Measurements from ENCODE around the gene EIF3L.
A peak's percentile ranks its signal among the peaks of the same experiment; 100 is the strongest.

EIF3L gene

DNA sequence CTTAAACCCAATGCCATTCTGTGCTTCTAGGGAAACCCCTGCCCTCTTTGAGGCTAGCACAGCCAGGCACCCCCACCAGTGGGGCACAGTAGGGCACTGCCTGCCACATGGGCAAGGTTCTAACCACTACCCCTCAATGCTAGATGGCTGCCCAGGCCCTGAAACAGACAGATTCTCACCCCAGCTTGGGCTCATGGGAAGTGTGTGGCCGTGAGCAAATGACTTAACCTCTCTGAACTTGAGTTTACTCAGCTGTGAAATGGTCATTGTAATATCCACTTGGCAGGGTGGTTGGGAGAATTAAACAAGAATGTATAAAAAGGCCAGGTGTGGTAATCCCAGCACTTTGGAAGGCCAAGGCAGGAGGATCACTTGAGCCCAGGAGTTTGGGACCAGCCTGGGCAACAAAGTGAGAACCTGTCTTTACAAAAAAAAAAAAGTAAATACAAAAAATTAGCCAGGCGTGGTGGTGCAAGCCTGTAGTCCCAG is 81.8 kb downstream of the EIF3L start:
- Histone ChIP-seq H3K27ac (peak overlapping the region; percentile 84), H3K9ac (peak overlapping the region; percentile 68; the same call in 1 of the 2 replicates), H4K20me1 (peaks cover 70% of the 10 kb centered on the region)

DNA sequence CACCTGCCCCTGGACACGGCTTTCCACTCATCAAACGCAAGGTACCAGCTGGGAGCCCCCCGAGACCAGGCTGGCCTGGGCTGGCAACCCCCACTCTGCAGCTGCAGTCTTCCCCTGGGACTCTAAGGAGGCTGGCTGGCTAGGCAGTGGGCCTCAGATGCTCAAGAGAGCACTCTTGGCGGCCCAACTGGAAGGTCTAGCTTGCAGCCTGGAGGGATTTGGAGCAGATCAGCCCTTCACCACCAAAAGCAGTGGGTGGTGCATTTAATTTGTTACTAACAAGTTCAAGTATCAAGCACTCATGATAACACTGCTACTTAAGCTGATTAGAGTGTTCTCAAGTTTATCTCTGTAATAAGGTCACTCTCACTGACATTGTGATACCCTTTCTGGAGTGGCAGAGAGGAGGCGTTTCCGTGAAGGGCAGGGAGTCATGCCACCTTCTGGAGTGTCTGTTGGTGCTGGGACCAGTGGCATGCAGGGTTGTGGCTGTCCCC is 82.7 kb downstream of the EIF3L start:
- peak overlapping the region; percentile 99 for H3K4me2 ChIP-seq
- TF ChIP-seq Cebpa-rat (IDR thresholded peaks at IDR 0.05): no peak

More for the DNA sequence above, 81.8 kb downstream of the EIF3L start:
- no peak for TF ChIP-seq Cebpa-rat (IDR thresholded peaks at IDR 0.05)
- Histone ChIP-seq H3K4me3 (peak overlapping the region; percentile 47; the same call in 1 of the 2 replicates), H3K4me1 (peaks cover 98% of the 10 kb centered on the region), H3K36me3 (peaks cover 43% of the 10 kb centered on the region), H3K27me3 (no peaks in the 10 kb centered on the region), H3K9me3 (no peaks in the 10 kb centered on the region), H3K4me2 (peak overlapping the region; percentile 99)

DNA sequence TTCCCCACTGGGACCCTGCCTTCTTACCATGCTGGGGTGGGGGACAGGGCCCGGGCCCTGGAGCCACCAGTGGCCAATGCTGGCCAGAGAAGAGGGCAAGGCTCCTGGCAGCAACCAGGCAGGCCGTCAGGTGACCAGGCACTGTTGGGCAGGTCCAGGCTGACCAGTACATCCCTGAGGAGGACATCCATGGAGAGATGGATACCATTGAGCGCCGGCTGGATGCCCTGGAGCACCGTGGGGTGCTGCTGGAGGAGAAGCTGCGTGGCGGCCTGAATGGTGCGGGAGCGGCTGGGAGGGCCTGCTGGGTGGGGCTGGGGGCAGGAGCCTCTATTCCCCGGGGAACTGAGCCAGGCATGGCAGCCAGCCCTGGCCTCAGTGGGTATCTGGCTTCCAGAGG is 83.2 kb downstream of the EIF3L start:
- H3K4me1 ChIP-seq: peaks cover 98% of the 10 kb centered on the region
- no peaks in the 10 kb centered on the region for H3K9me3 ChIP-seq
- H3K4me3 ChIP-seq: 0 out of 2 replicates have a peak overlapping the region, but pooled peaks have one; percentile 34
- H3K27me3 ChIP-seq: no peaks in the 10 kb centered on the region
- peak overlapping the region; percentile 99 for H3K4me2 ChIP-seq
- peaks cover 66% of the 10 kb centered on the region for H4K20me1 ChIP-seq
- H3K36me3 ChIP-seq: peaks cover 57% of the 10 kb centered on the region
- H3K27ac ChIP-seq: peak overlapping the region; percentile 84
- peak overlapping the region; percentile 68 for H3K9ac ChIP-seq
- no peak for TF ChIP-seq Cebpa-rat (IDR thresholded peaks at IDR 0.05)

More for the DNA sequence above, 82.7 kb downstream of the EIF3L start:
- H4K20me1 ChIP-seq: peaks cover 70% of the 10 kb centered on the region
- peak overlapping the region; percentile 68 for H3K9ac ChIP-seq
- H3K4me3 ChIP-seq: 0 out of 2 replicates have a peak overlapping the region, but pooled peaks have one; percentile 34
- H3K27me3 ChIP-seq: no peaks in the 10 kb centered on the region
- peak overlapping the region; percentile 84 for H3K27ac ChIP-seq
- H3K36me3 ChIP-seq: peaks cover 53% of the 10 kb centered on the region
- H3K9me3 ChIP-seq: no peaks in the 10 kb centered on the region
- H3K4me1 ChIP-seq: peaks cover 98% of the 10 kb centered on the region

DNA sequence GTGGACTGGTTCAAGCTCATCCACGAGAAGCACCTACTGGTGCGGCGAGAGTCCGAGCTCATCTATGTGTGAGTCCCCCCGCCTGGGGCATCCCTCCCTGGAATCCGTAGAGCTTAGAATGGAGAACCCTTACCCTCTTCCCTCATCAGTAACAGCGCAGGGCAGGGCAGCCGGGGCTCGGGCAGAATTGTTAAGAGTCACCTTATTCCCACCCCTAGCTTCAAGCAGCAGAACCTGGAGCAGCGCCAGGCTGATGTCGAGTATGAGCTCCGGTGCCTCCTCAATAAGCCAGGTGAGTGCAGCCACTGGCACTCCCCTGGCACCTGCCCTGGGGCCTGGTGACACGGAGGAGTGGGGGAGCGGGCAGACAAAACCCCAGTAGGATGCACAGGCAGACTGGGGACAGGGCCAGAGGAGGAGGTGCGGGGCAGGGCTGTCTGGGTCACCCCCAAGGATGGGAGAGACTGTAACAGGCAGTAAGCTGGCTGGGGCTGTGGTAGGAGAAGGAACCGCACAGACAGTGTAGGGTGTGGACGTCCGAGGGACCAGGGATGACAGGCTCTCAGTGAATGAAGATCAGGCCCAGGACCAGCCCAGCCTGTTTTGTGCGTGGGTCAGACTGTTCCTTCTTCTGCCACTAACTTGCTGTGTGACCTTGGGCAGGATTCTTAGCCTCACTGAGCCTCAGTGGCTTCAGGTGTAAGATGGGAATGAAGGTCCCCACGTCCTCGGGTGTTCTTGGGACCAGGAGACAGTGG is 83.8 kb downstream of the EIF3L start:
- Histone ChIP-seq H3K4me2 (peak overlapping the region; percentile 99), H3K36me3 (peaks cover 57% of the 10 kb centered on the region), H3K4me1 (peaks cover 98% of the 10 kb centered on the region), H3K27ac (peak overlapping the region; percentile 84), H3K4me3 (0 out of 2 replicates have a peak overlapping the region, but pooled peaks have one; percentile 34), H3K27me3 (no peaks in the 10 kb centered on the region), H4K20me1 (peaks cover 60% of the 10 kb centered on the region), H3K9ac (peak overlapping the region; percentile 68), H3K9me3 (no peaks in the 10 kb centered on the region)
- TF ChIP-seq Cebpa-rat (IDR thresholded peaks at IDR 0.05): no peak

DNA sequence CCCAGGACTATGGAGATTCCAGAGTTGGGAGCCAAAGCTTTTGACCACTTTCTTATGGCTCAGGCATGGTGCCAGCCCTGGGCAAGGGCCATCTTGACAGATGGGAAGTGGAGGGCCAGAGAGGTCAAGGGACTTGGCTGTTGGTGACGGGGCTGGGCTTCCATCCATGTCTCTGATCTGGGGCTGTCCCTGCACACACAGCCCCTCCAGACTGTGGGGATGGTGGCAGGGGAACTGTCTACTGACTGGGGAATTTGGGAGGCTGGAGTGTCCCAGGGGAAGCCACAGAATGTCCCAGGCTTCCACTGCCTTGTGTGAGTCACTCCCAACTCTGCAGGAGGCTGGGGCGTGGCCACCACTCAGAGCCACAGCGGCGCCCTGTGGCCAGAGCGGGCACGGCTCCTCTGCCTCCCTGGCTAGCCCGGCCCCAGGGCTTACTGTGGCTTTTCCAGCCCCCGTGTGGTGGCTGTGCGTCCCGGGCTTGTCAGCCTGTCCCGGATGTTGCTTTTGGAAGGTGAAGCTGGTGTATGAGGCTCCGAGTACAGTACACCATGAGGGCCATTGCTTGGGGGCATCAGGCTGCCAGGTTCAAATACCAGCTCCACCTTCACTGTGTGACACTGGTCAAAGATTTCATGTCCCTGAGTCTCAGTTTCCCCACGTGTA is 84.6 kb downstream of the EIF3L start:
- Histone ChIP-seq H3K27me3 (no peaks in the 10 kb centered on the region), H3K27ac (peak overlapping the region; percentile 84; the same call in 1 of the 2 replicates), H3K4me1 (peaks cover 94% of the 10 kb centered on the region), H3K4me3 (no peak overlapping the region), H3K9me3 (no peaks in the 10 kb centered on the region), H3K36me3 (peaks cover 55% of the 10 kb centered on the region), H4K20me1 (peaks cover 53% of the 10 kb centered on the region), H3K9ac (peak overlapping the region; percentile 68; the same call in 1 of the 2 replicates), H3K4me2 (peak overlapping the region; percentile 99)
- no peak for TF ChIP-seq Cebpa-rat (IDR thresholded peaks at IDR 0.05)
